ENCODE data around the gene DPYSL4. TPM values are rescaled to one million over a fixed set of nuclear protein-coding genes. Genes with fewer than 3 reads are reported as not detected.
"Not testable (repeated sequence)": the region's sequence is repeated elsewhere in the genome, so short reads cannot be mapped to it uniquely, and the experiment has no call there.

Gene DPYSL4
- total RNA-seq, 1 donor from 2014 or later = 35.2 TPM

DNA sequence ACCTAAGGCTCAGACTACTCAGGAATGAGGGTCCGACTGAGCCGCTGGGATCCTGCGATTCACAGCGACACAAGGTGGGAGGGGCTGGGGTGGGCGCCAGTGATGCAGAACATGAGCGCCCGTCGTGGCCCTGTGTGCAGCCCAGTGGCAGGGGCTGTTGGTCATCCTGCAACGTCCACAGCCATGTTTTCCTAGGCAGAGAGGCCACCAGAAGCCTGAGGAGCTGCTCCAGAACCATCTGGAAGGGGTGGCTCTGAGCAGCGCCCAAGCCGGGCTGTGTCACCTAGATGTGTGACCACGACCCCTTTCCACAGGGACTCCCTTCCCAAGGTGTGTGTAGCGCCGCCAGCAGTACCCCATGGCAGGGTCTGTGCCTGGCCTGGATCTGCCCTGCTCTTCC, 24.5 kb downstream of the DPYSL4 start:
- Mint-ChIP-seq H3K27me3 (ENCODE audit: low read depth) (no peaks in the 10 kb centered on the region), H3K4me1 (ENCODE audit: low read depth) (peaks cover 9% of the 10 kb centered on the region), H3K9me3 (ENCODE audit: low read depth) (peaks cover 18% of the 10 kb centered on the region), H3K4me3 (ENCODE audit: unreplicated experiment) (no peak overlapping the region), H3K27ac (ENCODE audit: unreplicated experiment) (no peak overlapping the region), H3K36me3 (ENCODE audit: low read depth) (peaks cover 11% of the 10 kb centered on the region)
- DNase-seq (ENCODE audit: low spot score) = no peak
- TF ChIP-seq, protein P1, sequence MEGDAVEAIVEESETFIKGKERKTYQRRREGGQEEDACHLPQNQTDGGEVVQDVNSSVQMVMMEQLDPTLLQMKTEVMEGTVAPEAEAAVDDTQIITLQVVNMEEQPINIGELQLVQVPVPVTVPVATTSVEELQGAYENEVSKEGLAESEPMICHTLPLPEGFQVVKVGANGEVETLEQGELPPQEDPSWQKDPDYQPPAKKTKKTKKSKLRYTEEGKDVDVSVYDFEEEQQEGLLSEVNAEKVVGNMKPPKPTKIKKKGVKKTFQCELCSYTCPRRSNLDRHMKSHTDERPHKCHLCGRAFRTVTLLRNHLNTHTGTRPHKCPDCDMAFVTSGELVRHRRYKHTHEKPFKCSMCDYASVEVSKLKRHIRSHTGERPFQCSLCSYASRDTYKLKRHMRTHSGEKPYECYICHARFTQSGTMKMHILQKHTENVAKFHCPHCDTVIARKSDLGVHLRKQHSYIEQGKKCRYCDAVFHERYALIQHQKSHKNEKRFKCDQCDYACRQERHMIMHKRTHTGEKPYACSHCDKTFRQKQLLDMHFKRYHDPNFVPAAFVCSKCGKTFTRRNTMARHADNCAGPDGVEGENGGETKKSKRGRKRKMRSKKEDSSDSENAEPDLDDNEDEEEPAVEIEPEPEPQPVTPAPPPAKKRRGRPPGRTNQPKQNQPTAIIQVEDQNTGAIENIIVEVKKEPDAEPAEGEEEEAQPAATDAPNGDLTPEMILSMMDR (IDR thresholded peaks at IDR 0.05) = no peak

DNA sequence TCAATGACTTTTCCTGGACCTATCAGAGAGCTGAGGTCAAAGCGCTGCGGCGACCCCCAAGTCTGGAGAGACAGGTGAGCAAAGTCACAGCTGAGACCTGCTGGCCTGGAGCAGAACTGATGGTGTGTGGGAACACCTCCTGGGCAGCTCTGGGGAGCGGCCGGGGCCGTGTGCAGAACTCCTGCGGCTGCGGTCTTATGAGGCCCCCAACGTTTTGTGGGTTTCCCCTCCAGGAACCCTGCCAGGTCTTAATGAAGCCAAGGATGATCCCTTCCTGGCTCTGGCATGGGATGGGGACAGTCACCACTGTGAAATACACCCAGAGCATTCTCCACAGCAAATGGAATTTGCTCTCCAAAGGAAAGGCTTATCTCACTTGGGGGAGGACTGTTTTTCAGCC, 26.1 kb downstream of the DPYSL4 start:
- TF ChIP-seq, protein P1 (IDR thresholded peaks at IDR 0.05) = no peak
- peaks cover 23% of the 10 kb centered on the region for H3K9me3 Mint-ChIP-seq (ENCODE audit: low read depth)
- no peak overlapping the region for H3K4me3 Mint-ChIP-seq (ENCODE audit: unreplicated experiment)
- H3K27ac Mint-ChIP-seq (ENCODE audit: unreplicated experiment) = no peak overlapping the region
- peaks cover 9% of the 10 kb centered on the region for H3K4me1 Mint-ChIP-seq (ENCODE audit: low read depth)
- H3K36me3 Mint-ChIP-seq (ENCODE audit: low read depth) = peaks cover 15% of the 10 kb centered on the region
- no peaks in the 10 kb centered on the region for H3K27me3 Mint-ChIP-seq (ENCODE audit: low read depth)
- DNase-seq (ENCODE audit: low spot score) = no peak

DNA sequence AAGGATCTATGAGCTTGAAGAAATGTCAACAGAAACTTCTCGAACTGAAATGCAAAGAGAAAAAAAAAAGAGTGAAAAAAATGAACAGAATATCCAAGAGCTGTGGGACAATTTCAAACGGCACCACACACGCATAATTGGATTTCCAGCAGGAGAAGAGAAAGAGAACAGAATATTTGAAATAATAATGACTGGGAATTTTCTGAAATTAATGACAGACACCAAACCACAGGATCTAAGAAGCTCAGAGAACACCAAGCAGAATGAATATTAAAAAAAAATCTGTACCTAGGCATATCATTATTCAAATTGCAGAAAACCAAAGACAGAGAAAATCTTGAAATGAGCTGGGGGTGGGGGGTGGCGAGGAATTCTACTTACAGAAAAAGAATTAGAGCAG, 27.2 kb downstream of the DPYSL4 start:
- H3K4me1 Mint-ChIP-seq (ENCODE audit: low read depth) = peaks cover 3% of the 10 kb centered on the region
- TF ChIP-seq, protein P1 (IDR thresholded peaks at IDR 0.05) = no peak
- H3K27ac Mint-ChIP-seq (ENCODE audit: unreplicated experiment) = no peak overlapping the region
- DNase-seq (ENCODE audit: low spot score) = no peak
- H3K36me3 Mint-ChIP-seq (ENCODE audit: low read depth) = peaks cover 15% of the 10 kb centered on the region
- H3K9me3 Mint-ChIP-seq (ENCODE audit: low read depth) = peaks cover 23% of the 10 kb centered on the region
- H3K27me3 Mint-ChIP-seq (ENCODE audit: low read depth) = no peaks in the 10 kb centered on the region
- H3K4me3 Mint-ChIP-seq (ENCODE audit: unreplicated experiment) = no peak overlapping the region

DNA sequence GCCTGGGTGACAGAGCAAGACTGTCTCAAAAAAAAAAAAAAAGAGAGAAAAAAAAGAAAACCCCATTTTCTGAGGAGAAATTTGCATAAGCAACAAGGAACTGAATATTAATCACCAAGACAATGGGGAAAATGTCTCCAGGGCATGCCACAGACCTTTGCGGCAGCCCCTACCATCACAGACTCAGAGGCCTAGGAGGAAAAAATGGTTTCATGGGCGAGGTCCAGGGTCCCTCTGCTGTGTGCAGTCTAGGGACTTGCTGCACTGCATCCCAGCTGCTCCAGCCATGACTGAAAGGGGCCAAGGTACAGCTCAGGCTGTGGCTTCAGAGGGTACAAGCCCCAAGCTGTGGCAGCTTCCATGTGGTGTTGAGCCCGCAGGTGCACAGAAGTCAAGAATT, 29.7 kb downstream of the DPYSL4 start:
- peaks cover 23% of the 10 kb centered on the region for H3K9me3 Mint-ChIP-seq (ENCODE audit: low read depth)
- peaks cover 15% of the 10 kb centered on the region for H3K36me3 Mint-ChIP-seq (ENCODE audit: low read depth)
- DNase-seq (ENCODE audit: low spot score); H3K27me3 Mint-ChIP-seq (ENCODE audit: low read depth); H3K4me1 Mint-ChIP-seq (ENCODE audit: low read depth); H3K27ac Mint-ChIP-seq (ENCODE audit: unreplicated experiment); H3K4me3 Mint-ChIP-seq (ENCODE audit: unreplicated experiment): not testable (repeated sequence)

DNA sequence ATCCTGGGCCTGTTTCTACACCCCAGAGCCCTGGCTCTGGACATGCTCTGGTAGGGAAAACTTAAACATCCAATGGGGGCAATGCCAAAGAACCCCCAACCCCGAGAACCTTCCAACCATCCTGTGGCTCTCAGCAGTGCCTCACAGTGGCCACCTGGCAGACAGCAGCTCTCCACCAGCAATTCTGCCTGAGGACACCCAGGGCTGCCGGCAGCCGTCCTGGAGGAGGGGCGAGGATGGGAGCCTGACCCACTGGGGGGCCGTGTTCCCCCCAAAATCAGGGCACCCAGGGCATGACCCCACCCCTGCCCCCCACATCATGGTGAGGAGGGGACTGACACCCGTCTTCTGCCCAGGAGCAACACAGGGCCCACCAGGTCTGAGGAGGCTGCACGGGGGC, 32.7 kb downstream of the DPYSL4 start:
- no peaks in the 10 kb centered on the region for H3K4me1 Mint-ChIP-seq (ENCODE audit: low read depth)
- TF ChIP-seq, protein P1 (IDR thresholded peaks at IDR 0.05) = peak; percentile 48
- H3K36me3 Mint-ChIP-seq (ENCODE audit: low read depth) = peaks cover 8% of the 10 kb centered on the region
- H3K27me3 Mint-ChIP-seq (ENCODE audit: low read depth) = no peaks in the 10 kb centered on the region
- H3K4me3 Mint-ChIP-seq (ENCODE audit: unreplicated experiment) = no peak overlapping the region
- H3K9me3 Mint-ChIP-seq (ENCODE audit: low read depth) = peaks cover 15% of the 10 kb centered on the region
- no peak for DNase-seq (ENCODE audit: low spot score)
- no peak overlapping the region for H3K27ac Mint-ChIP-seq (ENCODE audit: unreplicated experiment)

DNA sequence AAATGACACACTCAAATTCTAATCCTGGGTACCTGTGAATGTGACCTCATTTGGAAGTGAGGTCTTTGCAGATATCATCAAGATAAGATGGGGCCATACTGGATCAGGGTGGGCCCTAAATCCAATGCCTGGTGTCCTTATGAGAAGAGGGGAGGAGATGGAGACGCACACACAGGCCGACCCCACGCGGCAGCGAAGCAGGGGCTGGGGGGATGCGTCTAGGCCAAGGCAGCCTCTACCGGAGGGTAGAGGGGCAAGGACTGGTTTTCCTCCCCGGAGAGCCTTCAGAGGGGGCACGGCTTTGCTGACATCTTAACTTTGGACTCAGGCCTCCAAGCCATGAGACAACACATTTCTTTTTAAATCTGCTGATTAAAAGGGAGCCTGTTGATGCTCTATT, 33.3 kb downstream of the DPYSL4 start:
- peaks cover 10% of the 10 kb centered on the region for H3K36me3 Mint-ChIP-seq (ENCODE audit: low read depth)
- H3K27ac Mint-ChIP-seq (ENCODE audit: unreplicated experiment) = no peak overlapping the region
- no peaks in the 10 kb centered on the region for H3K4me1 Mint-ChIP-seq (ENCODE audit: low read depth)
- peaks cover 12% of the 10 kb centered on the region for H3K9me3 Mint-ChIP-seq (ENCODE audit: low read depth)
- TF ChIP-seq, protein P1 (IDR thresholded peaks at IDR 0.05) = no peak
- DNase-seq (ENCODE audit: low spot score) = no peak
- no peak overlapping the region for H3K4me3 Mint-ChIP-seq (ENCODE audit: unreplicated experiment)
- H3K27me3 Mint-ChIP-seq (ENCODE audit: low read depth) = no peaks in the 10 kb centered on the region

DNA sequence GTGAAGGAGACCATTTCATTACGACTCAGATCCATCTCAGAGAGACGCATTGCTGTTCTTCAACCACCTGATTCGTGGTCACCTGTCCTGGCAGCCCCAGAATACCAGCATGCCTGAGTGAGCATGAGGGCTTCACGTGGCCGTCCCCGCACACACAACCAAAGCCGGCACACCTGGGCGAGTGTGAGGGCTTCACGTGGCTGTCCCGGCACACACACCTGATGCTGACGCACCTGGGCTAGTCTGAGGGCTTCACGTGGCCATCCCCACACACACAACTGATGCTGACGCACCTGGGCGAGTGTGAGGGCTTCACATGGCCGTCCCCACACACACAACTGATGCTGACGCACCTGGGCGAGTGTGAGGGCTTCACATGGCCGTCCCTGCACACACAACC, 34.2 kb downstream of the DPYSL4 start:
- H3K4me3 Mint-ChIP-seq (ENCODE audit: unreplicated experiment); H3K9me3 Mint-ChIP-seq (ENCODE audit: low read depth); DNase-seq (ENCODE audit: low spot score); H3K27me3 Mint-ChIP-seq (ENCODE audit: low read depth); H3K27ac Mint-ChIP-seq (ENCODE audit: unreplicated experiment); H3K4me1 Mint-ChIP-seq (ENCODE audit: low read depth); H3K36me3 Mint-ChIP-seq (ENCODE audit: low read depth): not testable (repeated sequence)
